IPS-15b (cell line): ENCODE data around the gene RAB3GAP2.
"Not testable (repeated sequence)": the region's sequence is repeated elsewhere in the genome, so short reads cannot be mapped to it uniquely, and the experiment has no call there.

Experiments used
- H3K27me3 ChIP-seq: one replicate; pipeline ENCODE4 v1.6.1; 2013; ENCODE audit warnings: low read length; ENCODE audit not compliant: control insufficient read depth, insufficient read depth
- H3K36me3 ChIP-seq: one replicate; pipeline ENCODE4 v1.6.1; 2013; ENCODE audit warnings: low read length; ENCODE audit not compliant: control insufficient read depth, insufficient read depth
- H3K4me1 ChIP-seq: one replicate; pipeline ENCODE4 v1.6.1; 2013; ENCODE audit warnings: mild to moderate bottlenecking, low read length; ENCODE audit not compliant: control insufficient read depth, insufficient read depth
- H3K4me3 ChIP-seq: one replicate; pipeline ENCODE4 v1.5.1; 2013; ENCODE audit warnings: low read depth, low read length
- H3K9ac ChIP-seq: one replicate; pipeline ENCODE4 v1.6.1; 2013; ENCODE audit warnings: low read depth, mild to moderate bottlenecking, low read length
- H3K9me3 ChIP-seq: one replicate; pipeline ENCODE4 v1.6.1; 2013; ENCODE audit warnings: mild to moderate bottlenecking, low read length; ENCODE audit not compliant: control insufficient read depth, insufficient read depth

Gene RAB3GAP2

GRCh38 chr1:220188538-220188937, 83.7 kb downstream of the RAB3GAP2 start:
- peaks cover 15% of the 10 kb centered on the region for H3K36me3 ChIP-seq
- H3K4me3 ChIP-seq: no peak overlapping the region
- H3K9me3 ChIP-seq: no peaks in the 10 kb centered on the region
- H3K27me3 ChIP-seq: no peaks in the 10 kb centered on the region
- no peaks in the 10 kb centered on the region for H3K4me1 ChIP-seq
- H3K9ac ChIP-seq: no peak overlapping the region

GRCh38 chr1:220186752-220187151, 85.5 kb downstream of the RAB3GAP2 start:
- peaks cover 10% of the 10 kb centered on the region for H3K36me3 ChIP-seq
- H3K27me3 ChIP-seq: no peaks in the 10 kb centered on the region
- H3K9ac ChIP-seq: no peak overlapping the region
- H3K4me1 ChIP-seq: no peaks in the 10 kb centered on the region
- H3K4me3 ChIP-seq: no peak overlapping the region
- no peaks in the 10 kb centered on the region for H3K9me3 ChIP-seq

- no peak overlapping the region for H3K9ac ChIP-seq
- no peak overlapping the region for H3K4me3 ChIP-seq
- H3K4me1 ChIP-seq: no peaks in the 10 kb centered on the region
- H3K36me3 ChIP-seq: peaks cover 13% of the 10 kb centered on the region
- no peaks in the 10 kb centered on the region for H3K9me3 ChIP-seq
- H3K27me3 ChIP-seq: no peaks in the 10 kb centered on the region
Observed at GRCh38 chr1:220184506-220184905, 87.7 kb downstream of the RAB3GAP2 start.

- no peak overlapping the region for H3K9ac ChIP-seq
- H3K36me3 ChIP-seq: peaks cover 6% of the 10 kb centered on the region
- no peaks in the 10 kb centered on the region for H3K9me3 ChIP-seq
- H3K4me1 ChIP-seq: no peaks in the 10 kb centered on the region
- no peaks in the 10 kb centered on the region for H3K27me3 ChIP-seq
- H3K4me3 ChIP-seq: no peak overlapping the region
Observed at GRCh38 chr1:220182656-220183055, 89.6 kb downstream of the RAB3GAP2 start.

GRCh38 chr1:220182111-220182510, 90.1 kb downstream of the RAB3GAP2 start:
- Histone ChIP-seq H3K9me3 (no peaks in the 10 kb centered on the region), H3K4me1 (no peaks in the 10 kb centered on the region), H3K9ac (no peak overlapping the region), H3K4me3 (no peak overlapping the region), H3K36me3 (peaks cover 3% of the 10 kb centered on the region), H3K27me3 (no peaks in the 10 kb centered on the region)

GRCh38 chr1:220176540-220176939, 95.7 kb downstream of the RAB3GAP2 start:
- no peaks in the 10 kb centered on the region for H3K9me3 ChIP-seq
- H3K36me3 ChIP-seq: peaks cover 8% of the 10 kb centered on the region

GRCh38 chr1:220170836-220171526, 101.3 kb downstream of the RAB3GAP2 start:
- no peaks in the 10 kb centered on the region for H3K4me1 ChIP-seq
- no peak overlapping the region for H3K4me3 ChIP-seq
- H3K9ac ChIP-seq: no peak overlapping the region
- H3K36me3 ChIP-seq: peaks cover 13% of the 10 kb centered on the region
- H3K9me3 ChIP-seq: no peaks in the 10 kb centered on the region
- no peaks in the 10 kb centered on the region for H3K27me3 ChIP-seq

More at GRCh38 chr1:220176540-220176939, 95.7 kb downstream of the RAB3GAP2 start:
- Histone ChIP-seq H3K4me3 (no peak overlapping the region), H3K4me1 (no peaks in the 10 kb centered on the region), H3K27me3 (no peaks in the 10 kb centered on the region), H3K9ac (no peak overlapping the region)

- H3K4me1 ChIP-seq, H3K27me3 ChIP-seq, H3K4me3 ChIP-seq, H3K9ac ChIP-seq, H3K9me3 ChIP-seq: not testable (repeated sequence)
- H3K36me3 ChIP-seq: peaks cover 13% of the 10 kb centered on the region
Observed at GRCh38 chr1:220169887-220170286, 102.4 kb downstream of the RAB3GAP2 start.

GRCh38 chr1:220166853-220167252, 105.4 kb downstream of the RAB3GAP2 start:
- H3K9ac ChIP-seq: no peak overlapping the region
- no peaks in the 10 kb centered on the region for H3K9me3 ChIP-seq
- no peak overlapping the region for H3K4me3 ChIP-seq
- no peaks in the 10 kb centered on the region for H3K27me3 ChIP-seq
- H3K36me3 ChIP-seq: peaks cover 11% of the 10 kb centered on the region
- H3K4me1 ChIP-seq: no peaks in the 10 kb centered on the region

GRCh38 chr1:220164517-220164916, 107.7 kb downstream of the RAB3GAP2 start:
- Histone ChIP-seq H3K36me3 (peaks cover 6% of the 10 kb centered on the region), H3K27me3 (no peaks in the 10 kb centered on the region), H3K4me1 (no peaks in the 10 kb centered on the region), H3K4me3 (no peak overlapping the region), H3K9ac (no peak overlapping the region), H3K9me3 (no peaks in the 10 kb centered on the region)

GRCh38 chr1:220164116-220164515, 108.1 kb downstream of the RAB3GAP2 start:
- H3K4me3 ChIP-seq: no peak overlapping the region
- no peaks in the 10 kb centered on the region for H3K27me3 ChIP-seq
- H3K9ac ChIP-seq: no peak overlapping the region
- no peaks in the 10 kb centered on the region for H3K4me1 ChIP-seq
- H3K36me3 ChIP-seq: peaks cover 6% of the 10 kb centered on the region
- no peaks in the 10 kb centered on the region for H3K9me3 ChIP-seq

- H3K36me3 ChIP-seq: peaks cover 9% of the 10 kb centered on the region
- H3K9me3 ChIP-seq: no peaks in the 10 kb centered on the region
- no peak overlapping the region for H3K9ac ChIP-seq
- no peaks in the 10 kb centered on the region for H3K27me3 ChIP-seq
- no peaks in the 10 kb centered on the region for H3K4me1 ChIP-seq
- no peak overlapping the region for H3K4me3 ChIP-seq
Observed at GRCh38 chr1:220160027-220160426, 112.2 kb downstream of the RAB3GAP2 start.
